GM12874 (cell line): ENCODE data around the gene TXNRD2.

Experiments used
- CTCF ChIP-seq: IDR thresholded peaks from 2 replicates; pipeline ENCODE4 v1.5.1; 2011; ENCODE audit warnings: low read depth, mild to moderate bottlenecking, control low read depth, low read length, moderate library complexity; ENCODE audit not compliant: insufficient read depth

Gene TXNRD2

GRCh38 chr22:19959043-19959586 lies 17.5 kb upstream of the TXNRD2 start:
- no peak for TF ChIP-seq CTCF

DNA sequence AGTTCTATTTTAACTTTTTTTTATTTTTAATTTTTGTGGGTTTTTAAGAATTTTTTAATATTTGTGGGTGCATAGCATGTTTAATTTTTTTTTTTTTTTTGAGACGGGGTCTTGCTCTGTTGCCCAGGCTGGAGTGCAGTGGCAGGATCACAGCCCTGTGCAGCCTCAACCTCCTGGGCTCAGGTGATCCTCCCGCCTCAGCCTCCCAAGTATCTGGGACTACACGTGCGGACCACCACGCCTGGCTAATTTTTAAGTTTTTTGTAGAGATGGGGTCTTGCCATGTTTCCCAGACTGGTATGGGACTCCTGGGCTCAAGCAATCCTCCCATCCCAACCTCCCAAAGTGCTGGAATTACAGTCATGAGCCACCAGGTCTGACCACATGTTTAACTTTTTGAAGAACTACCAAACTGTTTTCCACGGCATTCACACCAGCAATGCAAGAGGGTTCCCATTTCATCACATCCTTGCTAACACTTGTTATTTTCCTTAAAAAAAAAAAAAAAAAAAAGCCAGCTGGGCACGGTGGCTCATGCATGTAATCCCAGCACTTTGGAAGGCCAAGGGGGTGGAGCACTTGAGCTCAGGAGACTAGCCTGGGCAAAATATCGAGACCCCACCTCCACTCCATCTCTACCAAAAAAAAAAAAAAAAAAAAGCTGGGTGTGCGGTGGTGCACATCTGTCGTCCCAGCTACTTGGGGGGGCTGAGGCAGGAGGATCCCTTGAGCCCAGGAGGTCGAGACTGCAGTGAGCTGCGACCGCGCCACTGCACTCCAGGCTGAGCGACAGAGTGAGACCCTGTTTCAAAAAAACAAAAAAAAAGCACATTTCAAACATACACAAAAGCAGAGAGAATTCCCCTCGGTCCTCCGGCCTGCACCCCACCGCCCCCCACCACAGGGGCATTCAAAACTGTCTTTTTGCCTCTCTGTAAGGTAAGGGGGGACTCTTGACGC lies 16.7 kb upstream of the TXNRD2 start:
- no peak for TF ChIP-seq CTCF

- no peak for TF ChIP-seq CTCF
Observed at GRCh38 chr22:19957445-19957844, 15.8 kb upstream of the TXNRD2 start.

GRCh38 chr22:19955241-19956128 lies 13.9 kb upstream of the TXNRD2 start:
- TF ChIP-seq CTCF, result no peak

GRCh38 chr22:19951346-19951745 lies 9.7 kb upstream of the TXNRD2 start:
- TF ChIP-seq CTCF, result no peak

DNA sequence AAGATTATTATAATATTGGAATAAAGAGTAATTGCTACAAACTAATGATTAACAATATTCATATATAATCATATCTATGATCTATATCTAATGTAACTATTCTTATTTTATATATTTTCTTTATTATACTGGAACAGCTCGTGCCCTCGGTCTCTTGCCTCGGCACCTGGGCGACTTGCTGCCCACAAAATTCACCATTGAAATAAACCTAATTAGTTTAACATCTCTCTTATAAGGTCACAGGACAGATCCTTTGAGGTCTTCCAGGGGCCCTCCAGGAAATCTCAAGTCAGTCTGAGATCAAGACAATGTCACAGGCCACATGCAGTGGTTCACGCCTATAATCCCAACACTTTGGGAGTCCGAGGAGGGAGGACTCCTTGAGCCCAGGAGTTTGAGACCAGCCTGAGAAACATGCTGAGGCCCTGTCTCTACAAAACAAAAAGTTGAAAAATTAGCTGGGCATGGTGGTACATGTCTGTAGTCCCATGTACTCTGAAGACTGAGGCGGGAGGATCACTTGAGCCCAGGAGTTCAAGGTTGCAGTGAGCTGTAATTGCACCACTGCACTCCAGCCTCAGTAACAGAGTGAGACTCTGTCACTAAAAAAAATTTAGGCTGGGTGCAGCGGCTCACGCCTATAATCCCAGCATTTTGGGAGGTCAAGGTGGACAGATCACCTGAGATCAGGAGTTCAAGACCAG lies 6.6 kb upstream of the TXNRD2 start:
- TF ChIP-seq CTCF, result no peak
